ENCODE data around the gene AFF3. TPM values are rescaled to one million over a fixed set of nuclear protein-coding genes. Genes with fewer than 3 reads are reported as not detected.
"Not testable (repeated sequence)": the region's sequence is repeated elsewhere in the genome, so short reads cannot be mapped to it uniquely, and the experiment has no call there.

Gene AFF3
- total RNA-seq, 3 donors from 2014 or later, result 2.1 to 2.6 (median 2.2) TPM

DNA sequence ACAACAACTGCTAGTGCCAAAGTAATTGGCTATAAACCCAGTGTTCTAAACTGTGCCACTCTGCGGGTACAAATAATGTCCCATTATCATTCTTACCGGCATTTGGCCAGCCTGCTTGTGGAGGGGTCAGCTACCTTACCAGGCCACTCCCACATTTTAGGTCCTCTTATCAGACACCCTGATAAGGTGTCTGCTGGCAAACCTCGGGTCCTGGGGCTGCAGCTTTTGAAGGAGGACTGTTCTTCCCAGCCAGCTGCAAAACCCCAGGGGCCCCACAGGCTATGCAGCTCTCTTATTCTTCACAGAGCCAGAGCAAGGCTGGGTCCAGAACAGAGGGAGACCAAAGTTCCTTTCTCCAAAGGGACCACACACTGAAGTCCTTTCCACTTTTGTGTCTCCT, 394.5 kb downstream of the AFF3 start:
- no peaks in the 10 kb centered on the region for H3K9me3 Mint-ChIP-seq
- peaks cover 6% of the 10 kb centered on the region for H3K36me3 Mint-ChIP-seq (ENCODE audit: insufficient read depth)
- no peak overlapping the region for H3K4me3 Mint-ChIP-seq
- DNase-seq (no peak), ATAC-seq (no peak)
- H3K27me3 Mint-ChIP-seq (ENCODE audit: low read depth), result peaks cover 4% of the 10 kb centered on the region
- no peaks in the 10 kb centered on the region for H3K4me1 Mint-ChIP-seq (ENCODE audit: low read depth)

- Mint-ChIP-seq H3K36me3 (ENCODE audit: insufficient read depth) (peaks cover 11% of the 10 kb centered on the region), H3K9me3 (no peaks in the 10 kb centered on the region), H3K4me1 (ENCODE audit: low read depth) (no peaks in the 10 kb centered on the region), H3K27me3 (ENCODE audit: low read depth) (peaks cover 4% of the 10 kb centered on the region), H3K4me3 (no peak overlapping the region)
- DNase-seq (no peak), ATAC-seq (no peak)
Measured at GRCh38 chr2:99743146-99743545, 399.2 kb downstream of the AFF3 start.

GRCh38 chr2:99737537-99737936, 404.9 kb downstream of the AFF3 start:
- DNase-seq, result no peak
- H3K36me3 Mint-ChIP-seq (ENCODE audit: insufficient read depth), result peaks cover 5% of the 10 kb centered on the region
- H3K4me1 Mint-ChIP-seq (ENCODE audit: low read depth), result no peaks in the 10 kb centered on the region

DNA sequence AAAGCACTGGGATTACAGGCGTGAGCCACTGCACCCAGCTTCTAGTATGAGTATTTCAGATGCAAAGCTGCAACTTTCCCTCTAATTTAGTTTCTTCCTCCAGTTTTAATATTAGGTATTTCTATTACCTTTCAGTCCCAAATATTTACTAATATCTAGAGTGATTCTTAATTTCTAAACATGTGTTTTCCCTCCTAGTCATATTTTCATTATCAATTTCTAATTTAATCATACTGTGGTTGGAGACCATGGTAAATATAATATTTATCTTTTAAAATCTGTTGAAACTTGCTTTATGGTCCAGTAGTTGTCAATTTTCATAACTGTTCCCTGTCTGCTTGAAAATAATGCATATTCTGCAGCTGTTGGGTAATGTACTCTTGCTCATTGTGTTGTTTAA, 406.6 kb downstream of the AFF3 start:
- DNase-seq (no peak), ATAC-seq (no peak)
- no peaks in the 10 kb centered on the region for H3K36me3 Mint-ChIP-seq (ENCODE audit: insufficient read depth)
- H3K4me1 Mint-ChIP-seq (ENCODE audit: low read depth), result no peaks in the 10 kb centered on the region
- no peak overlapping the region for H3K4me3 Mint-ChIP-seq
- H3K9me3 Mint-ChIP-seq, result no peaks in the 10 kb centered on the region
- peaks cover 3% of the 10 kb centered on the region for H3K27me3 Mint-ChIP-seq (ENCODE audit: low read depth)

More at GRCh38 chr2:99737537-99737936, 404.9 kb downstream of the AFF3 start:
- H3K4me3 Mint-ChIP-seq, result no peak overlapping the region
- no peak for ATAC-seq
- H3K27me3 Mint-ChIP-seq (ENCODE audit: low read depth), result no peaks in the 10 kb centered on the region
- no peaks in the 10 kb centered on the region for H3K9me3 Mint-ChIP-seq

GRCh38 chr2:99735314-99735713, 407.1 kb downstream of the AFF3 start:
- H3K27me3 Mint-ChIP-seq (ENCODE audit: low read depth); H3K36me3 Mint-ChIP-seq (ENCODE audit: insufficient read depth); H3K9me3 Mint-ChIP-seq; H3K4me1 Mint-ChIP-seq (ENCODE audit: low read depth); H3K4me3 Mint-ChIP-seq; ATAC-seq; DNase-seq: not testable (repeated sequence)

DNA sequence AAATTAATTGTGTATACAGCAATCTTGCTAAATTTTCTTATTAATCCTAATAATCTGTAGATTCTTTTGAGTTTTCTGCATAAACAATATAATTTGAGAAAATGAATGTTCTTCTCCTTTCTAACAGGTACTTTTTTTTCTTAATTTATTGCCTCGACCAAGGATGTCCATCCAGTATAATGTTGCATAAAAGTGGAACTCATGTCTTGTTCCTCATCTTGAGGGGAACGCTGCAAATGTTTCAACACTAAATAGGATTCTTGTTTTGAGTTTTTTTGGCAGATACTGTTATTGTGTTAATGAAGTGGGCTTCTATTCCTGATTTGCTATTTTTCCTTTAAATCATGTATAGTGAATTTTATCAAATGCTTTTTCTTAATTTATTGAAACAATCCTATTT, 408.2 kb downstream of the AFF3 start:
- Mint-ChIP-seq H3K4me3 (no peak overlapping the region), H3K27me3 (ENCODE audit: low read depth) (peaks cover 3% of the 10 kb centered on the region), H3K9me3 (no peaks in the 10 kb centered on the region), H3K36me3 (ENCODE audit: insufficient read depth) (no peaks in the 10 kb centered on the region), H3K4me1 (ENCODE audit: low read depth) (no peaks in the 10 kb centered on the region)
- ATAC-seq (no peak), DNase-seq (no peak)

- H3K4me1 Mint-ChIP-seq (ENCODE audit: low read depth), result no peaks in the 10 kb centered on the region
- H3K36me3 Mint-ChIP-seq (ENCODE audit: insufficient read depth), result no peaks in the 10 kb centered on the region
- peaks cover 3% of the 10 kb centered on the region for H3K27me3 Mint-ChIP-seq (ENCODE audit: low read depth)
- DNase-seq (no peak), ATAC-seq (no peak)
- no peak overlapping the region for H3K4me3 Mint-ChIP-seq
- H3K9me3 Mint-ChIP-seq, result no peaks in the 10 kb centered on the region
Measured at GRCh38 chr2:99729104-99730025, 413.0 kb downstream of the AFF3 start.

- Mint-ChIP-seq H3K4me1 (ENCODE audit: low read depth) (no peaks in the 10 kb centered on the region), H3K9me3 (peaks cover 9% of the 10 kb centered on the region), H3K4me3 (no peak overlapping the region), H3K27me3 (ENCODE audit: low read depth) (peaks cover 3% of the 10 kb centered on the region), H3K36me3 (ENCODE audit: insufficient read depth) (peaks cover 3% of the 10 kb centered on the region)
- DNase-seq (no peak), ATAC-seq (no peak)
Measured at GRCh38 chr2:99728166-99728565, 414.2 kb downstream of the AFF3 start.

GRCh38 chr2:99727199-99727598, 415.2 kb downstream of the AFF3 start:
- H3K4me1 Mint-ChIP-seq (ENCODE audit: low read depth), result no peaks in the 10 kb centered on the region
- H3K27me3 Mint-ChIP-seq (ENCODE audit: low read depth), result peaks cover 3% of the 10 kb centered on the region
- H3K36me3 Mint-ChIP-seq (ENCODE audit: insufficient read depth), result peaks cover 6% of the 10 kb centered on the region
- ATAC-seq (no peak), DNase-seq (no peak)
- no peak overlapping the region for H3K4me3 Mint-ChIP-seq
- peaks cover 19% of the 10 kb centered on the region for H3K9me3 Mint-ChIP-seq

DNA sequence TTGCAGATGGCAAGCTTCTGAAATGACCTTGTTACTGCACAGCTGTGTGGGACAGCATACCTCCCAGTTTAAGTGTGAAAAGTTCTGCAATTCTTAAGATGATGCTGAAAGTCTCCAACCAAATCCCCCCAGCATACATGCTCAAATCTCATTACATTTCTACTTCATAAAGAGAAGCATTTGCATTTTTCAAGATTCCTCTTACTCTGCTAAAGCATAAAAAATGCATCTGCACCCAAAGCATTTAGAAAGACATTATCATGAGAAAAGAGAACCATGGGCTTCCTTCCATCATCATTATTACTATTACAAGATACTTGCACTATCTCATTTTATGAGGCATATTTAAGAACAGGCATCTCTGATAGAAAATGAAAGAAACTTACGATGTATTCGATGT, 415.7 kb downstream of the AFF3 start:
- Mint-ChIP-seq H3K4me3 (no peak overlapping the region), H3K36me3 (ENCODE audit: insufficient read depth) (peaks cover 10% of the 10 kb centered on the region), H3K27me3 (ENCODE audit: low read depth) (peaks cover 3% of the 10 kb centered on the region), H3K9me3 (peaks cover 23% of the 10 kb centered on the region), H3K4me1 (ENCODE audit: low read depth) (no peaks in the 10 kb centered on the region)
- DNase-seq, result no peak
- no peak for ATAC-seq

DNA sequence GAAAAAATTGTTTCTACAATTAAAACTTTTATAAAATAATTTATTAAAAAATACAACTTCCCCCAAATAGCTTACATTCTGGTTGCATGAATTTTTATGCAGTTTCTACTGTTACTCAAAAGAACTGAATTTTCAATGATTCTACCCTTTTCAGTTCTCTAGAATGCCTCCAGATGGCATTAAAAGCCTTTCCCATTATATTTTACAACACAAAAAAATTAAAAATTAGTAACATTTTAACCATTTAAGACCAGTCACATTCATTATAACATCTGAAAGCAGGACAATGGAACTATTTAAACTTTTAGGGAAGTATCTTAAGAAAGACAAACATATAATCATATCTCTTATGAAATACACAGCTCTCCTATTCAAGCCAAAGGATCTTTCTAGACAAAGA, 416.6 kb downstream of the AFF3 start:
- H3K36me3 Mint-ChIP-seq (ENCODE audit: insufficient read depth), result peaks cover 13% of the 10 kb centered on the region
- DNase-seq (no peak), ATAC-seq (no peak)
- H3K4me1 Mint-ChIP-seq (ENCODE audit: low read depth), result no peaks in the 10 kb centered on the region
- no peak overlapping the region for H3K4me3 Mint-ChIP-seq
- peaks cover 26% of the 10 kb centered on the region for H3K9me3 Mint-ChIP-seq
- H3K27me3 Mint-ChIP-seq (ENCODE audit: low read depth), result peaks cover under 1% of the 10 kb centered on the region

DNA sequence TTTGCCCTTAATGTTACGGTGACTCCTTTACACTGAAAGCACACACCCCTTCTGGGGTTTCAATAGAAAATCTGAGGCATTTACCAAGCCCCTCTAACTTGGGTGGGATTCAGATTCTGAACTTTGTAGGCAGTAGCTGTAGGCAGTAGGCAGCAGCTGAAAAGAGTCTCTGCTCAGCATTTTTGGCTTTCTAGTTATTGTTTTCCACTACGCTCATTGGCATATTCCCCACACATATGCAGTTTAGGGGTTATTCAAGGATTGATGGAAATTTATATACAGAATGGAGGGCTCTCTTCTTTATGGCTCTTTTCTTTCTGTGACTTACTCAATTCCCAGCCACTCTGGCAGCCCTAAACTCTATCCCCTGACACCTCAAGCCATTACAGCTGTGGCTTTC, 419.9 kb downstream of the AFF3 start:
- Mint-ChIP-seq H3K27me3 (ENCODE audit: low read depth) (no peaks in the 10 kb centered on the region), H3K9me3 (peaks cover 26% of the 10 kb centered on the region), H3K4me3 (no peak overlapping the region), H3K36me3 (ENCODE audit: insufficient read depth) (peaks cover 13% of the 10 kb centered on the region), H3K4me1 (ENCODE audit: low read depth) (no peaks in the 10 kb centered on the region)
- DNase-seq, result no peak
- no peak for ATAC-seq

GRCh38 chr2:99719102-99719501, 423.3 kb downstream of the AFF3 start:
- no peaks in the 10 kb centered on the region for H3K27me3 Mint-ChIP-seq (ENCODE audit: low read depth)
- peaks cover 26% of the 10 kb centered on the region for H3K9me3 Mint-ChIP-seq
- H3K4me3 Mint-ChIP-seq, result no peak overlapping the region
- H3K4me1 Mint-ChIP-seq (ENCODE audit: low read depth), result no peaks in the 10 kb centered on the region
- DNase-seq, result no peak
- ATAC-seq, result no peak
- peaks cover 13% of the 10 kb centered on the region for H3K36me3 Mint-ChIP-seq (ENCODE audit: insufficient read depth)

DNA sequence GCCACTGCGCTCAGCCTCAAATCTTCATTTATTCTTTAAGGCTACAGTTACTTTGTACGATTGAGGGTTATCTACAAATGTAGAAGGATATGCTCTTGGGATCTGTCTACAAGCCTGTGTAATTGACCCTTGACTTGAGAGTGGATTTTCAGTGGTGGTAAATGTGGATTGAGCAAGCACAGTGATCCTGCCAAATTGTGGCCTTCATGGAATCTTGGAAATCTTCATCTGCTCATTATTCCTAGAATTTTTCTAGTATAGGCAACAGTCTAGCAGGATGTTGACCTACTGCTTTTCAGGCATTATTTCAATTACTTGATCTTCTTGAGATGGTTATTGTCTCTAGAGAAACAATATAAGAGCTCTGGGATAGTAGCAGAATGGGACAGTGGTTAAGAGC, 426.4 kb downstream of the AFF3 start:
- Mint-ChIP-seq H3K27me3 (ENCODE audit: low read depth) (no peaks in the 10 kb centered on the region), H3K4me3 (no peak overlapping the region), H3K4me1 (ENCODE audit: low read depth) (no peaks in the 10 kb centered on the region), H3K36me3 (ENCODE audit: insufficient read depth) (no peaks in the 10 kb centered on the region), H3K9me3 (no peaks in the 10 kb centered on the region)
- DNase-seq (no peak), ATAC-seq (no peak)

DNA sequence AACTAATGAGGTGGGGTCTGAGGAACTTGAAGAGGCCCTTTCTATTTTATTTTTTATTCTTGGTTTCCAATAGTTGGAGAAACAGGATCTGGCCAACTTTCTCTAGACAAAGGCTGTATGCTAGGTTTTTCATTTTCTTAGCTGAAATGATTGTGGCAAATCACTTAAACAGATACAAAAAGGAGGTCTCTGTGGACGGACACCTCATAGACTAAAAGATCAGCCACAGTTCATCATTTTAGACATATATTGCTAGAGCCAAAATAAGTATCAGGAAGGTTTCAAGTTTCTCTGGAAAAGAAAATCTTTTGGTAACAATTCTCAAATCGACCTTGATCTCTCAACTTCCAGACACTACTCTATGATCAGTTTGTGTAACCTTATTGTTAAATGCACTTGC, 428.0 kb downstream of the AFF3 start:
- DNase-seq, result no peak
- ATAC-seq, result no peak
- H3K4me1 Mint-ChIP-seq (ENCODE audit: low read depth), result no peaks in the 10 kb centered on the region
- H3K9me3 Mint-ChIP-seq, result no peaks in the 10 kb centered on the region
- no peaks in the 10 kb centered on the region for H3K36me3 Mint-ChIP-seq (ENCODE audit: insufficient read depth)
- H3K4me3 Mint-ChIP-seq, result no peak overlapping the region
- no peaks in the 10 kb centered on the region for H3K27me3 Mint-ChIP-seq (ENCODE audit: low read depth)
